ENCODE results near the gene SLC39A8. TPM values are rescaled to one million over a fixed set of nuclear protein-coding genes. Genes with fewer than 3 reads are reported as not detected.

SLC39A8 gene
- total RNA-seq, 2 experiments from 2014 or later = 60.2 to 61.6 TPM

- DNase-seq = no peak
- CTCF ChIA-PET = no interaction called here
- Mint-ChIP-seq H3K36me3 (ENCODE audit: low read depth) (peaks cover 42% of the 10 kb centered on the region), H3K27ac (peak overlapping the region; percentile 10), H3K4me1 (ENCODE audit: low read depth) (peaks cover 57% of the 10 kb centered on the region), H3K27me3 (no peaks in the 10 kb centered on the region), H3K4me3 (peak overlapping the region; percentile 81), H3K9me3 (no peaks in the 10 kb centered on the region)
- intact Hi-C loops (cut with micrococcal nuclease) = loop anchor here (10.0 kb wide), 2 partner anchors 282 to 732 kb away; partner anchors contain the start of gene SLC9B2
- no peak for TF ChIP-seq CTCF (IDR thresholded peaks at IDR 0.05)
- POLR2A ChIA-PET = interaction anchor here (2.0 kb wide), 1 partner anchor 20 kb away, joined by 5 read pairs; no protein-coding TSS in a partner anchor
- no peak for ATAC-seq
Measured at GRCh38 chr4:102342404-102343074, 2.7 kb downstream of the SLC39A8 start.

- DNase-seq (no peak), ATAC-seq (no peak)
- ChIA-PET CTCF (interaction anchor here (1.5 kb wide), 1 partner anchor 90 kb away, joined by 3 read pairs; no protein-coding TSS in a partner anchor), POLR2A (interaction anchor here (0.9 to 2.0 kb wide), 3 partner anchors 11 to 19 kb away, joined by 3 to 5 read pairs (median 3); no protein-coding TSS in a partner anchor)
- no peak overlapping the region for H3K4me3 Mint-ChIP-seq
- intact Hi-C loops (cut with micrococcal nuclease) = loop anchor here (10.0 kb wide), 2 partner anchors 284 to 734 kb away; partner anchors contain the start of gene SLC9B2
- no peaks in the 10 kb centered on the region for H3K27me3 Mint-ChIP-seq
- TF ChIP-seq CTCF (IDR thresholded peaks at IDR 0.05) = no peak
- H3K27ac Mint-ChIP-seq = no peak overlapping the region
- H3K9me3 Mint-ChIP-seq = no peaks in the 10 kb centered on the region
- peaks cover 59% of the 10 kb centered on the region for H3K4me1 Mint-ChIP-seq (ENCODE audit: low read depth)
- H3K36me3 Mint-ChIP-seq (ENCODE audit: low read depth) = peaks cover 45% of the 10 kb centered on the region
Measured at GRCh38 chr4:102341201-102341600, 4.1 kb downstream of the SLC39A8 start.

GRCh38 chr4:102339018-102339417 is 6.3 kb downstream of the SLC39A8 start:
- POLR2A ChIA-PET = no interaction called here
- CTCF ChIA-PET = no interaction called here
- ATAC-seq = no peak
- Mint-ChIP-seq H3K36me3 (ENCODE audit: low read depth) (peaks cover 56% of the 10 kb centered on the region), H3K4me3 (no peak overlapping the region), H3K27ac (no peak overlapping the region), H3K4me1 (ENCODE audit: low read depth) (peaks cover 70% of the 10 kb centered on the region), H3K9me3 (no peaks in the 10 kb centered on the region), H3K27me3 (no peaks in the 10 kb centered on the region)
- intact Hi-C loops (cut with micrococcal nuclease) = no loop called here
- no peak for TF ChIP-seq CTCF (IDR thresholded peaks at IDR 0.05)
- no peak for DNase-seq

- peaks cover 58% of the 10 kb centered on the region for H3K36me3 Mint-ChIP-seq (ENCODE audit: low read depth)
- H3K9me3 Mint-ChIP-seq = no peaks in the 10 kb centered on the region
- H3K27me3 Mint-ChIP-seq = no peaks in the 10 kb centered on the region
- H3K27ac Mint-ChIP-seq = no peak overlapping the region
- ChIA-PET POLR2A (no interaction called here), CTCF (no interaction called here)
- H3K4me3 Mint-ChIP-seq = no peak overlapping the region
- peaks cover 76% of the 10 kb centered on the region for H3K4me1 Mint-ChIP-seq (ENCODE audit: low read depth)
- ATAC-seq (peak; percentile 37), DNase-seq (no peak)
- intact Hi-C loops (cut with micrococcal nuclease) = no loop called here
- TF ChIP-seq CTCF (IDR thresholded peaks at IDR 0.05) = no peak
Measured at GRCh38 chr4:102338405-102338804, 6.9 kb downstream of the SLC39A8 start.

- Mint-ChIP-seq H3K4me1 (ENCODE audit: low read depth) (peaks cover 69% of the 10 kb centered on the region), H3K36me3 (ENCODE audit: low read depth) (peaks cover 39% of the 10 kb centered on the region), H3K9me3 (peaks cover 2% of the 10 kb centered on the region), H3K27ac (no peak overlapping the region), H3K27me3 (no peaks in the 10 kb centered on the region), H3K4me3 (no peak overlapping the region)
- ChIA-PET CTCF (interaction anchor here (1.1 to 1.6 kb wide), 2 partner anchors 9 to 18 kb away, joined by 3 to 7 read pairs; partner anchors contain the start of gene SLC39A8), POLR2A (interaction anchor here (1.5 kb wide), 1 partner anchor 17 kb away, joined by 3 read pairs; no protein-coding TSS in a partner anchor)
- peak; percentile 62 for ATAC-seq
- no peak for TF ChIP-seq CTCF (IDR thresholded peaks at IDR 0.05)
- DNase-seq = no peak
- intact Hi-C loops (cut with micrococcal nuclease) = no loop called here
Measured at GRCh38 chr4:102335616-102336015, 9.7 kb downstream of the SLC39A8 start.

All from activated CD8-positive, alpha-beta T cell treated with anti-CD3 and anti-CD28 coated beads for 36 hours (primary cell).